Measurements from ENCODE around the gene PARD6B.
"Not testable (repeated sequence)": the region's sequence is repeated elsewhere in the genome, so short reads cannot be mapped to it uniquely, and the experiment has no call there.

The PARD6B gene

GRCh38 chr20:50778994-50779393 is 47.6 kb downstream of the PARD6B start:
- not testable (repeated sequence) for FAIRE-seq

GRCh38 chr20:50783390-50783789 is 52.0 kb downstream of the PARD6B start:
- FAIRE-seq = no peak

DNA sequence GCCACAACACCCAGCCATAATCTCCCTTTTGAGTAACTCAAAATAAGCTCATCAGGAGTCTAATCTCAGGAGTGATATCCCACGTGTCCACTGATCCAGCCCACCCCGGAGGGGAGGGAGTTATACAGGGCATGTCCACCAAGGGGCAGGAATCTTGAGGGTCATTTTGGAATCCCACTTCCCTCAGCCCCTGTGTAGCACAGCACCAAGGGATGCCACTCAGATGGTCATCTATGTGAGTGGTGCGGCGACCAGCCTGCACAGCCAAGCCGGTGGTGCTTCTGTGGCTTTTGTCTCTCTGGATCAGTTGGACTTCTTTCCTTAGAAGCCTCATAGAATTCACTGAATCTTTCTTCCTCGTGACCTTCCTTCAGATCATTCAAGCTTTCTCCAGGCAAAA is 52.5 kb downstream of the PARD6B start:
- FAIRE-seq = no peak

DNA sequence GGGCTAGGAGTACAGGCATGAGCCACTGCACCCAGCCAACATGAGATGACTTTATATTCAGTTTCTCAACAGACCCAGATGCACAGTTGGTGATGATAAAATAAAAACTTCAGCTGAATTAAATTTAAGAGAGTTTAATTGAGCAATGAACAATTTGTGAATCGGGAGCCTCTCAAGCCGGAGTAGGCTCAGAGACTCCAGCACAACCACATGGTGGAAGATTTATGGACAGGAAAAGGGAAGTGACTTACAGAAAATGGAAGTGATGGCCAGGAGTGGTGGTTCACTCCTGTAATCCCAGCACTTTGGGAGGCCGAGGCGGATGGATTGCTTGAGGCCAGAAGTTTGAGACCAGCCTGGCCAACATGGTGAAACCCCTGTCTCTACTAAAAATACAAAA is 53.1 kb downstream of the PARD6B start:
- FAIRE-seq = no peak

- FAIRE-seq = no peak
These were observed 55.3 kb downstream of the PARD6B start for GRCh38 chr20:50786703-50787102.

- no peak for FAIRE-seq
These were observed 55.8 kb downstream of the PARD6B start for GRCh38 chr20:50787181-50787580.

DNA sequence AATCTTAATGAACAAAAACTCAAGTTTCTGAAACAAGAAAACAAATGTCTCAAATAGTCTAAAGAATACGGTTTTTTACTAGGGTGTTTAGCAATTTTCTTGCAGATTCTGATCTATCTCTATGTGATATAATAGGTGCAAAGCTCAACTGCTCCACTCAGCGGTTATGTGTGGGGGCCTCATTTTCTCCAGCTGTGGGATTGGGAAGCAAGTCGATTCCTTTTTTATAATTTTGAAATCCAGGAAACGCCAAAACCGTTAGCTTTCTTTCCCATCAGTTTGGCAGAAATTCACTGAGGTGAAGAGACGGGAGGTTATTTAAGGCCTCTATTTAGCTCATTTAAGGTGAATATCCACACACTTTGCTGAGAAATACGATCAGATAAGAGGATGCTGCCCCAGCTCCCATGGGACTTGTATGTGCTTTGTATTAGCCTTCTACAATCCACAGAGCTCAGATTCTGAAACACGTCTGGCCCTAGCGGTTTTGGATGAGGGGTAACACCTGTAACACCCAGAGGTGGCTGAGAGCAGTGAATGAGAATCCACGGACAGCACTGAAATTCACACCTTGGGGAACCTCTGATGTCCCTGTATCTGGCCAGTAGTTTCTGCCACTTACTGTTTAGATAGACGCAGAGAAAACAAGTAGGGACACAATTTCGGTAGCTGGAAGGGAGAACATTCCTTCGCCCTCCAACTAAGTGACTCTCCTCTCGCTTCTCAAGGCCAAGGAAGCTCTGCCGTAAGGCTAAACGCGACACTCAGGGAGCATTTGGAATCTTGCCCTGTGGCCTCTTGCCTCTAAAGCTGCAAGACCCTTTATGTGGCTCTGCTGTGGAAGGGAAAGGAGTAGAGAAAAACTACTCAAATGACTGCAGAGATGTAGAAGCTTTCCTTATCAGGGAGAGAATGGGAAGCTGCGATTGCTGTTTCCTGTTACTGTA is 56.9 kb downstream of the PARD6B start:
- no peak for FAIRE-seq

DNA sequence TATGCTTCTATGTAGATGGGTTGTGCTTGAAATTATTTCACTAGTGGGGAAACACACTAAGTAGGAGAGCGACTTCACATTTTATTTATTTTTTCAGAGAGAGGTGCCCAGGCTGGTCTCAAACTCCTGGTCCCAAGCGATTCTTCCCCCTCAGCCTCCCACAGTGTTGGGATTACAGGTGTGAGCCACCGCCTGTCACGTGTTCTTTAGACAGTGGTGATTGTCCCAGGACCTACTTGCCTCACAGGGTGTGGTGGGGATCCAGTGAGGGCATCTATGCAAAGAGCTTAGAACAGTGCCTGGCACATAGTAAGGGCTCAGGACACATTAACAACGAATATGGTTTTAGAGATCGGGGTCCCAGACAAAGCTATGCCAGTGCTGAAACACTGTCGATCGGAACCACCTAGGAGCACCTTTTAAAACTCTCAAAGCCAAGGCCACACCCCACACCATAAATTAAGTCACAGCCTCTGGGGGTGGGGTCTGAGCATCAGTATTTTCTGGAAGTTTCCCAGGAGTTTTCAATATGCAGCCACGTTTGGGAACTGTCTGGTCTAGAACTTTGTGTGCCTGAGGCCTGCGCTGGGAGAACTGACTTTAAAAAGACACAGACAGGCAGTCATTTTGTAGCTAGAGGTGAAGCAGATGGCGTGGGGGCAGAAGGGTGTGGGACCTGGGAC is 58.7 kb downstream of the PARD6B start:
- FAIRE-seq = no peak

DNA sequence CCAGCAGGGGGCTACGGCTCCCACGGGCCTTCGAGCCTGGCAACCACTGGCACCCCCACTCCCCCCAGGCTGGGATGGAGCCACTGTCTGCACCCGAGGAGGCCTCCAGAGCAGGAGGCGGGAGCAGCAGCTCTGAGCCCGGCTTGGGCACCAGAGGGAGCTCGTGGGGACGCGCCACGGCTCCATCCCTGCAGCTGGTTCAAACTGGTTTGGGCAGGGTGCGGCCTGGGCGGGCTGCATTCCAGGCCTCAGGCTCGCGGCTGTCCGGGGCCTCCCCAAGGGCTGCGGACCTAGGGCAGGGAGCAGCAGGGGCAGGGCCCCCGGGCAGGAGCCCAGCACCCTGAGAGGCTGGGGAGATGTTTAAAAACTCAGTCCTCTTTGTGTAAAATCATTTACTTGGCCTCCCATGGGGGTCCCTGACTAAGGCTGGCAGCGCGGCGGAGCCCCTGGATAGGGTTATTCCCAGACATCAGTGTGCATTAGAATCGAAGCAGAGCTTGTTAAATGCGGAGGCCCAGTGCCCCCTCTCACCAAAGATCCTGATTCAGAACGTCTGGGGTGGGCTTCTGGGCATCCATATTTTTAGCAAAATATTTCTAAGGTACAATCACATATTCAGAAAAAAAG is 59.4 kb downstream of the PARD6B start:
- no peak for FAIRE-seq

GRCh38 chr20:50792708-50793574 is 61.6 kb downstream of the PARD6B start:
- FAIRE-seq = no peak

DNA sequence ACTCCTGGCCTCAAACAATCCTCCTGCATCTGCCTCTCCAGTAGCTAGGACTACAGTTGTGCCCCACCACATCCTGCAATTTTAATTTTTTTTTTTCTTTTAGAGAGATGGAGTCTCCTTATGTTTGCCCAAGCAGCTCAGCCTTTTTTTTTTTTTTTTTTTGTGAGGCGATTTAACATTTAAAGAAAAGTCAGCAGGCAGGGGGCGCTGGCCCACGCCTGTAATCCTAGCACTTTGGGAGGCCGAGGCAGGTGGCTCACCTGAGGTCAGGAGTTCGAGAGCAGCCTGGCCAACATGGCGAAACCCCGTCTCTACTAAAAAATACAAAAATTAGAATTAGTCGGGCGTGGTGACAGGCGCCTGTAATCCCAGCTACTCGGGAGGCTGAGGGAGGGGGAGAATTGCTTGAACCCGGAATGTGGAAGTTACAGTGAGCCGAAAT is 62.2 kb downstream of the PARD6B start:
- not testable (repeated sequence) for FAIRE-seq

DNA sequence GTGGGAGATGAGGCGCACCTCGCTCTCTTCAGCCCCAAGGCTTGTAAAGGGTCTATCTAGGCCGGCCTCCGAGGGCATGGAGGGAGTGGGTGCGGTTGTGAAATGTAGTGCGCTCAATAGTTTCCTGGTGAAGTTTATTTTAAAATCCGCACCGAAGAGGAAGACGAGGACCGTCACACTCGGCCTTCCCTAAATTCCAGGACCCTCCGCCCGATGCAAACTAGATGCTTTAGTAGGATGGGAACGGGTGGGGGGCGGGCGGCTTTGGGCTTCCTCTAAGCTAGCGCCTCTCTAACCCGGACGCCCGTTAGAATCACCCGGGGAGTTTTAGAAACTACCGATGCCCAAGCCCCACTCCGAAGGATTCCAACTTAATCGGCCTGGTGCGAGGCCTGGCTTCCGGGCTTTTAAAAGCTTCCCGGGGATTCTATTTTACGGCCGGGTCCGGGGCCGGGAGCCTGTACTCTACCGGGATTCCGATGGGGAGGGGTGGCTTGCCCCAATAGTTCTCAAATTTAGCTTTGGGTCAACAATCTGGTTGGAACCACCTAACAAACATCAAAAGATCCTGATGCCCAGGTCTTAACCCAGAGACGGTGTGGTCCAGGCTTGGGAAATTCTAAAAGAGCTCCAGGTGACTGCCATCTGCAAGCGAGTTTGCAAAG is 62.9 kb downstream of the PARD6B start:
- no peak for FAIRE-seq

- no peak for FAIRE-seq
These were observed 63.7 kb downstream of the PARD6B start, which contains the start of gene BCAS4 for GRCh38 chr20:50794846-50795634. Gene BCAS4 (plus strand): TSS chr20:50795061. CDS start chr20:50795084, 23 bp downstream.

DNA sequence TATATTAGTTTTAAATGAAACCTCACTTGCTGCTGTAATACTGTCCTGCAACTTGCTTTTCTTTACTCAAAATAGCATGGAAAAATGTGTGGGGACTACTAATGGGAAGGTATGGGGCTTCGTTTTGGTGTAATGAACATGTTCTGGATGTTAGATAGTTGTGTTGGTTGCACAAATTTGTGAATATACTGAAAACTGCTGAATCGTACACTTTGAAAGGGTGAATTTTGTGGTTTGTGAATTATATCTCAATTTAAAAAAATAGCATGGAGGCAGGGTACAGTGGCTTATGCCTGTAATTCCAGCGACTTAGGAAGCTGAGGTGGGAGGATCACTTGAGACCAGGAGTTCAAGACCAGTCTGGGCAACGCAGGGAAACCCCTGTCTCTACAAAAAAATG is 65.8 kb downstream of the PARD6B start:
- no peak for FAIRE-seq

DNA sequence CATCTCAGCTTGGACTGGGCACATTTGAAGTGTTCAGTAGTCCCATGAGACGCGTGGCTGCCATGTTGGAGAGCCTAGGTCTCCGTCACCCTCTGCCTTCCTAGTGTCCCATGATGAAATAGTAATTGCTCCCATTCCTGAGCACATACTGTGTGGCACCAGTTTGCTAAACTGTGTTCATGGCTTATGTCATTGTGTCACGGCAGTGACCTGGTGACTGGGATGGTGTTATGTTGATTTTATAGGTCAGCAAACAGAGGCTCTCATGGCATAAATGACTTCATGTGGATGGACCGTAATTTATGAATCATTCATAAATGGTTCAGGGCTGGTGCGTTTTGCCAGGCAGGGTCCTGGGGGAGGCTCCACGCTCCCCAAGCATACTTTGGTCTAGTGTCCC is 67.3 kb downstream of the PARD6B start:
- no peak for FAIRE-seq

DNA sequence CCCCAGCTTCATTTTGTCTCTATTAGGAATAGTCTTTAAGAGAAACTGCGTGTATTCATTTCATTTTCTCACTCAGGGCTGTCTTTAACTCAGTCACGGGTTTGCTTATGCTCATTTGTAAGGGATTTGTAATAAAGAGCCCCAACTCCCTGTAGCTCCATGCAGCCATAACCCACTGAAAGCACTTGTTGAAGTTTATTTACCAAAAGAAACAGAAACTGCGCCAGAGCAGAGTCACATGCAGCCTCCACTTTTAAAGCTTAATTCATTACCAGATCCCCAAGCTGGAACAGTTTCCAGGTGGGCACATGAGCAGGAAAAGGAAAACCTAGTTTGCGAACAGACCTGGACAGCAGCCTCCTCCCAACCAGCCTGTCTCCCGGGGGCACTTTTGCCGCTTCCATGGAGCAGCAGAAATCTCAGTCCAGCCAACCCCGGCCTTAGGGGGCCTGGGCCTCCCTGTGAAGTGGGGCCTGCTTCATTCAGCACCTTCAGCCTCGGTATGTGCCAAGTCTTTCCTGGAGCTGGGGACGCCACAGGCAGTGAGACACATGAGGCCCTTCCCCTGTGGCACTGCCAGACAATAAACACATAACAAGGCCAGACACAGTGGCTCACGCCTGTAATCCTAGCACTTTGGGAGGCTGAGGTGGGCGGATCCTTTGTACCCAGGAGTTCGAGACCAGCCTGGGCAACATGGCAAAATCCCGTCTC is 68.0 kb downstream of the PARD6B start:
- FAIRE-seq = no peak

DNA sequence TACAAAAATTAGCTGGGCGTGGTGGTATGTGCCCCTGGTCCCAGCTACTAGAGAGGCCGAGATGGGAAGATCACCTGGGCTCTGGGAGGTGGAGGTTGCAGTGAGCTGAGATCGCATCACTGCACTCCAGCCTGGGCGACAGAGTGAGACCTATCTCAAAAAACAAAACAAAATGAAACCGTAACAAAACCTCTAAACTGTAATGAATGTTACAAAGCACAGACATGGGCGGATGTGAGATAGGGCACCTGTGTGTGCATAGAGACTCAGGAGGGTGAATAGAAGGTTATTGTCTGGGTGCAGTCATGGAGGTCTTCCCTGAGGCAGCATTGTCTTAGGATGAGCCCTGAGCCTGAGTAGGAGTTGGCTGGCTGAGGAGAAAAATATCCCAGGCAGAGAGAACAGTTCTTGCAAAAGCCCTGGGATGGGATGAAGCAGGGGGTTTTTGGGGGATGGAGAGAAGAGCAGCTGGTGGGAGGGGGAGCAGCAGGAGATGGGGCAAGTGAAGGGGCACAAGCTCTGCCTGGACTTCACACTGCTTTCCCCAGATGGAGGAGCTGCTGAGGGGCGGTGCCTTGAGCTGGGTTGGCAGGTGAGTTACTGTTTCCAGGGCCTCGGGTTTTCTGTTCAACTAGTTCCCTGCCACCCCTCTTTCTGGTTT is 68.6 kb downstream of the PARD6B start:
- FAIRE-seq = no peak

DNA sequence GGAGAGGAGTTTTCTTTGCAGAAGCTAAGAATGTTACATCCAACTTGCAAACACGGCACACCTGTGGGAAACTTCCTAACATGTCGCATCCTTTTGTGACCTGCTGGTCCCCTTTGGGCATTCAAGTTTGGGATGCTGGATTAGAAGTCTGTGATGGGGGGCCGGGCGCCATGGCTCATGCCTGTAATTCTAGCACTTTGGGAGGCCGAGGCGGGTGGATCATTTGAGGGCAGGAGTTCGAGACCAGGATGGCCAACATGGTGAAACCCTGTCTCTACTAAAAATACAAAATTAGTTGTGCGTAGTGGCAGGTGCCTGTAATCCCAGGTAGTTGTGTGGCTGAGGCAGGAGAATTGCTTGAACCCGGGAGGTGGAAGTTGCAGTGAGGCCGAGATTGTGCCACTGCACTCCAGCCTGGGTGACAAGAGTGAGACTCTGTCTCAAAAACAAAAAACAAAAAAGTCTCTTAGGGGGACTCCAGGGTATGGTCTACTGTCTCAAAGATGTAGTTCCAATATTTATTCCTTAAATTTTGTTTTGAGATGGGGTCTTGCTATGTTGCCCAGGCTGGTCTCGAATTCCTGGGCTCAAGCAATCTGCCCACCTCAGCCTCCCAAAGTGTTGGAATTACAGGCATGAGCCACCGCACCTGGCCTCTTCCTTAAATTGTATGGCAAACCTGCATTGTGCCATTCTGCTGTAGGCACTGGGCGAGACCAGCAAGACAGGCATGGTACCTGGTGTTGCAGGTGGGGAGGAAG is 69.8 kb downstream of the PARD6B start:
- not testable (repeated sequence) for FAIRE-seq

GRCh38 chr20:50801747-50802125 is 70.4 kb downstream of the PARD6B start:
- no peak for FAIRE-seq

All from islet of Langerhans (tissue), 1 donor.